GM19023 (cell line): Measurements from ENCODE around the gene PALLD.

ENCODE experiments used
- ATAC-seq: cut with Tn5 transposase; IDR thresholded peaks from one replicate; pipeline ENCODE4 v1.9.1; 2021; ENCODE audit warnings: mild to moderate bottlenecking, moderate library complexity; ENCODE audit not compliant: unreplicated experiment

The PALLD gene

GRCh38 chr4:168859100-168859499, 362.2 kb downstream of the PALLD start:
- no peak for ATAC-seq

- ATAC-seq = peak; percentile 94
Observed at GRCh38 chr4:168859888-168860694, 363.2 kb downstream of the PALLD start.

- ATAC-seq = no peak
Observed at GRCh38 chr4:168860827-168861226, 364.0 kb downstream of the PALLD start.

GRCh38 chr4:168863719-168864647, 367.1 kb downstream of the PALLD start:
- ATAC-seq = no peak

GRCh38 chr4:168864821-168865541, 368.1 kb downstream of the PALLD start:
- no peak for ATAC-seq

GRCh38 chr4:168865854-168866253, 369.0 kb downstream of the PALLD start:
- no peak for ATAC-seq

GRCh38 chr4:168866635-168867034, 369.8 kb downstream of the PALLD start:
- ATAC-seq = no peak

- ATAC-seq = no peak
Observed at GRCh38 chr4:168867128-168867527, 370.3 kb downstream of the PALLD start.

- no peak for ATAC-seq
Observed at GRCh38 chr4:168868044-168868781, 371.4 kb downstream of the PALLD start.

GRCh38 chr4:168868802-168869201, 371.9 kb downstream of the PALLD start:
- no peak for ATAC-seq

- no peak for ATAC-seq
Observed at GRCh38 chr4:168870004-168870403, 373.2 kb downstream of the PALLD start.

- ATAC-seq = no peak
Observed at GRCh38 chr4:168871632-168872031, 374.8 kb downstream of the PALLD start.

- no peak for ATAC-seq
Observed at GRCh38 chr4:168874083-168874482, 377.2 kb downstream of the PALLD start.

GRCh38 chr4:168876106-168876505, 379.3 kb downstream of the PALLD start:
- no peak for ATAC-seq

- peak; percentile 41 for ATAC-seq
Observed at GRCh38 chr4:168877511-168878491, 380.9 kb downstream of the PALLD start.

- no peak for ATAC-seq
Observed at GRCh38 chr4:168878623-168879022, 381.8 kb downstream of the PALLD start.

- ATAC-seq = no peak
Observed at GRCh38 chr4:168879188-168879587, 382.3 kb downstream of the PALLD start.

- ATAC-seq = no peak
Observed at GRCh38 chr4:168880072-168880675, 383.3 kb downstream of the PALLD start.
